H1 (cell line): Measurements from ENCODE around the gene TMUB1. TPM values are rescaled to one million over a fixed set of nuclear protein-coding genes. Genes with fewer than 3 reads are reported as not detected.

Experiments used
- CTCF ChIA-PET: fragments of 300-600 bp; sonication (Branson Sonifier 250); formaldehyde crosslinking; loops from one replicate; lab custom pipeline; 2021; ENCODE audit not compliant: partially characterized antibody; lab: Charles Lee
- POLR2A ChIA-PET: fragments of 300-600 bp; sonication (Branson Sonifier 250); formaldehyde crosslinking; loops from one replicate; lab custom pipeline; 2021; ENCODE audit warnings: inconsistent platforms; ENCODE audit not compliant: partially characterized antibody; lab: Charles Lee
- DNase-seq, 2 experiments: peaks; one replicate each; pipeline versions ENCODE4 v3.0.0 to v3.0.0-alpha.2; 2010 to 2022; ENCODE audit warnings: low spot score in 2 of 2, low read depth in 1 of 2, mixed read lengths in 1 of 2
- FAIRE-seq: peaks from 2 replicates; lab custom pipeline; 2011; peaks lifted over from hg19 to GRCh38; lab: Jason Lieb, UNC
- H2AFZ ChIP-seq: 2 replicates; pipeline ENCODE4 v1.8.1; 2012; ENCODE audit warnings: low read length, inconsistent platforms
- H2AK5ac ChIP-seq: 2 replicates; pipeline ENCODE4 v1.6.1; 2013; ENCODE audit warnings: low read depth, low read length
- H2BK120ac ChIP-seq: replicated peaks from 2 replicates; pipeline ENCODE3; 2013; ENCODE audit warnings: low read depth, low read length, inconsistent platforms
- H2BK12ac ChIP-seq: 2 replicates; pipeline ENCODE4 v1.6.1; 2013; ENCODE audit warnings: low read depth, low read length
- H2BK15ac ChIP-seq: 2 replicates; pipeline ENCODE4 v1.6.1; 2013; ENCODE audit warnings: low read length
- H2BK20ac ChIP-seq: 2 replicates; pipeline ENCODE4 v1.6.1; 2013; ENCODE audit warnings: low read length
- H2BK5ac ChIP-seq: 2 replicates; pipeline ENCODE4 v1.6.1; 2013; ENCODE audit warnings: low read depth, low read length
- H3K14ac ChIP-seq: 2 replicates; pipeline ENCODE4 v1.6.1; 2013; ENCODE audit warnings: inconsistent platforms; ENCODE audit not compliant: insufficient read length
- H3K18ac ChIP-seq: 2 replicates; pipeline ENCODE4 v1.6.1; 2013; ENCODE audit warnings: low read length; ENCODE audit errors: extremely low read depth
- H3K23ac ChIP-seq: 2 replicates; pipeline ENCODE4 v1.6.1; 2013; ENCODE audit warnings: inconsistent platforms; ENCODE audit not compliant: insufficient read length
- H3K23me2 ChIP-seq: 2 replicates; pipeline ENCODE4 v1.6.1; 2013; ENCODE audit warnings: low read depth, low read length
- H3K27ac ChIP-seq: 2 replicates; pipeline ENCODE4 v1.6.1; 2011; ENCODE audit warnings: low read depth, low read length, inconsistent platforms
- H3K27me3 ChIP-seq, 4 experiments: replicated peaks in 1 of 4; 1 replicate in 1 of 4; 2 replicates in 3 of 4; pipeline versions ENCODE4 v1.6.1 to v1.8.1; 2011 to 2013; ENCODE audit warnings: low read length in 3 of 4, mild to moderate bottlenecking in 3 of 4, inconsistent platforms in 2 of 4, mixed read lengths in 2 of 4, moderate library complexity in 1 of 4; ENCODE audit not compliant: control insufficient read depth in 3 of 4, insufficient read depth in 3 of 4; ENCODE audit errors: extremely low read depth in 1 of 4
- H3K36me3 ChIP-seq, 4 experiments: 2 replicates each; pipeline versions ENCODE4 v1.6.1 to v1.8.1; 2011 to 2013; ENCODE audit warnings: mild to moderate bottlenecking in 4 of 4, low read length in 3 of 4, moderate library complexity in 2 of 4, control low read depth in 1 of 4, inconsistent platforms in 1 of 4; ENCODE audit not compliant: insufficient read depth in 4 of 4, control insufficient read depth in 2 of 4
- H3K4ac ChIP-seq: replicated peaks from 2 replicates; pipeline ENCODE3; 2013; ENCODE audit warnings: low read length, low read depth, mixed read lengths, inconsistent platforms; ENCODE audit not compliant: insufficient read length
- H3K4me1 ChIP-seq, 4 experiments: replicated peaks in 1 of 4; 1 replicate in 1 of 4; 2 replicates in 3 of 4; pipeline versions ENCODE4 v1.6.1 to v1.8.1; 2011 to 2013; ENCODE audit warnings: low read length in 3 of 4, inconsistent platforms in 2 of 4, mixed read lengths in 1 of 4; ENCODE audit not compliant: insufficient read depth in 4 of 4, control insufficient read depth in 3 of 4
- H3K4me2 ChIP-seq, 2 experiments: 2 replicates each; pipeline versions ENCODE4 v1.6.1 to v1.8.1; 2011 to 2013; ENCODE audit warnings: low read depth in 2 of 2, low read length in 2 of 2, control low read depth in 1 of 2, inconsistent platforms in 1 of 2, mild to moderate bottlenecking in 1 of 2; ENCODE audit not compliant: insufficient read depth in 1 of 2
- H3K4me3 ChIP-seq, 4 experiments: fragments of 200-600, 300-600 bp in 1 of 4; sonication (generic), shearing (Covaris generic), sonication (Bioruptor Twin) in 1 of 4; 2 replicates each; pipeline versions ENCODE4 v1.5.1 to v1.8.1; 2011 to 2016; ENCODE audit warnings: low read length in 4 of 4, low read depth in 3 of 4, control low read depth in 2 of 4, inconsistent platforms in 2 of 4, mild to moderate bottlenecking in 2 of 4, mixed read lengths in 1 of 4, moderate library complexity in 1 of 4; ENCODE audit not compliant: insufficient read depth in 2 of 4; ENCODE audit errors: extremely low read depth in 1 of 4
- H3K56ac ChIP-seq: replicated peaks from 2 replicates; pipeline ENCODE3; 2013; ENCODE audit warnings: low read depth, mild to moderate bottlenecking, mixed read lengths, low read length, inconsistent platforms; ENCODE audit not compliant: insufficient read length
- H3K79me1 ChIP-seq: 2 replicates; pipeline ENCODE4 v1.6.1; 2013; ENCODE audit warnings: low read depth, low read length, control low read depth
- H3K79me2 ChIP-seq, 2 experiments: 2 replicates each; pipeline versions ENCODE4 v1.6.1 to v1.8.1; 2012 to 2013; ENCODE audit warnings: low read length in 2 of 2, mild to moderate bottlenecking in 2 of 2, inconsistent platforms in 1 of 2; ENCODE audit not compliant: insufficient read depth in 2 of 2, control insufficient read depth in 1 of 2
- H3K9ac ChIP-seq, 4 experiments: replicated peaks in 1 of 4; 1 replicate in 1 of 4; 2 replicates in 3 of 4; pipeline versions ENCODE4 v1.6.1 to v1.8.1; 2011 to 2013; ENCODE audit warnings: low read depth in 3 of 4, low read length in 3 of 4, control low read depth in 2 of 4, mild to moderate bottlenecking in 2 of 4, moderate library complexity in 2 of 4, inconsistent platforms in 1 of 4; ENCODE audit errors: extremely low read depth in 1 of 4
- H3K9me3 ChIP-seq, 2 experiments: 2 replicates each; pipeline versions ENCODE4 v1.6.1 to v1.8.1; 2012 to 2013; ENCODE audit warnings: mild to moderate bottlenecking in 2 of 2, moderate library complexity in 2 of 2, control low read depth in 1 of 2, inconsistent platforms in 1 of 2, low read depth in 1 of 2, low read length in 1 of 2, mixed read lengths in 1 of 2; ENCODE audit not compliant: insufficient read depth in 2 of 2
- H4K20me1 ChIP-seq, 2 experiments: replicated peaks in 1 of 2; 2 replicates each; pipeline versions ENCODE3 to v1.8.1; 2011 to 2013; ENCODE audit warnings: inconsistent platforms in 2 of 2, low read length in 2 of 2, mild to moderate bottlenecking in 1 of 2; ENCODE audit not compliant: insufficient read depth in 2 of 2, control insufficient read depth in 1 of 2
- H4K5ac ChIP-seq: 2 replicates; pipeline ENCODE4 v1.6.1; 2013; ENCODE audit warnings: low read length, low read depth, mixed read lengths, inconsistent platforms; ENCODE audit not compliant: insufficient read length
- H4K8ac ChIP-seq: 2 replicates; pipeline ENCODE4 v1.8.0; 2013; ENCODE audit warnings: mild to moderate bottlenecking, moderate library complexity, low read length, inconsistent platforms; ENCODE audit not compliant: insufficient read depth; ENCODE audit errors: extremely low read depth
- H4K91ac ChIP-seq: replicated peaks from 2 replicates; pipeline ENCODE3; 2013; ENCODE audit warnings: low read length, mixed read lengths, inconsistent platforms; ENCODE audit not compliant: insufficient read length
- ASH2L ChIP-seq: fragments of 200-600, 300-600 bp; sonication (generic); IDR thresholded peaks from one replicate; pipeline ENCODE4 v1.7.1; 2017; ENCODE audit warnings: low read length
- BACH1 ChIP-seq: IDR thresholded peaks from 2 replicates; pipeline ENCODE4 v1.6.1; 2012; ENCODE audit warnings: low read length, improper control_type of control experiment
- CBX5 ChIP-seq: fragments of 300-800, 300-1000 bp; sonication (generic); IDR thresholded peaks from 2 replicates; pipeline ENCODE4 v1.7.1; 2016; ENCODE audit warnings: antibody characterized with exemption, low read length, low read depth
- FOSL1 ChIP-seq: IDR thresholded peaks from 2 replicates; pipeline ENCODE4 v1.6.1; 2011; ENCODE audit warnings: mild to moderate bottlenecking, low read depth, low read length, moderate library complexity; ENCODE audit not compliant: insufficient read depth
- HDAC6 ChIP-seq: IDR thresholded peaks from one replicate; pipeline ENCODE4 v1.7.1; 2012; ENCODE audit warnings: low read depth, mild to moderate bottlenecking, inconsistent platforms, low read length, moderate library complexity
- MAFK ChIP-seq: IDR thresholded peaks from 2 replicates; pipeline ENCODE4 v1.6.1; 2012; ENCODE audit warnings: low read depth, mild to moderate bottlenecking, improper control_type of control experiment, low read length
- MAX ChIP-seq: IDR thresholded peaks from 2 replicates; pipeline ENCODE4 v1.6.1; 2012; ENCODE audit warnings: inconsistent platforms
- SIN3A ChIP-seq, 2 experiments: IDR thresholded peaks in 1 of 2; conservative IDR thresholded peaks in 1 of 2; 2 replicates each; pipeline ENCODE4 v1.6.1; 2011 to 2012; ENCODE audit warnings: low read length in 2 of 2, improper control_type of control experiment in 1 of 2, low read depth in 1 of 2, mild to moderate bottlenecking in 1 of 2
- SP2 ChIP-seq: IDR thresholded peaks from 2 replicates; pipeline ENCODE4 v1.6.1; 2012; ENCODE audit warnings: mild to moderate bottlenecking, low read length, inconsistent platforms
- SUZ12 ChIP-seq: fragments of 200-600 bp; sonication (generic); IDR thresholded peaks from 2 replicates; pipeline ENCODE4 v1.6.1; 2012; ENCODE audit warnings: mild to moderate bottlenecking, inconsistent platforms, low read length, moderate library complexity, mixed read lengths
- TEAD4 ChIP-seq: IDR thresholded peaks from 2 replicates; pipeline ENCODE4 v1.6.1; 2012; ENCODE audit warnings: low read depth, low read length, inconsistent platforms, mixed read lengths
- WGBS, 2 experiments: shearing (Covaris generic) in 1 of 2; methylation state at CpG; one replicate each; pipeline versions ENCODE4 v1.1.6 to v1.1.7; 2013 to 2015; ENCODE audit warnings: low lambda C conversion rate in 2 of 2, mixed read lengths in 2 of 2, inconsistent platforms in 1 of 2, low coverage in 1 of 2, missing lambda C conversion rate in 1 of 2; ENCODE audit not compliant: insufficient replicate concordance in 2 of 2, insufficient coverage in 1 of 2, insufficient read length in 1 of 2; ENCODE audit errors: extremely low coverage in 1 of 2, missing lambda C conversion rate in 1 of 2; 5-methylcytosine and 5-hydroxymethylcytosine counted together
- polyA plus RNA-seq, 7 experiments: library from polyadenylated mRNA; depleted of rRNA in 3 of 7; stranded (reverse) in 5 of 7; unstranded in 2 of 7; fragments of >200 nt in 5 of 7; fragments of 200-250 nt in 2 of 7; gene quantifications; 1 replicate in 5 of 7; 2 replicates in 1 of 7; 4 replicates in 1 of 7; pipeline versions ENCODE4 v1.2.1 to v1.2.3, GENCODE V29; 2011 to 2013; ENCODE audit warnings: missing spikeins in 2 of 7, mixed read lengths in 2 of 7
- total RNA-seq: library from RNA; stranded (reverse); fragmentation: NEBNext Ultra II Directional; extraction: Animal tissue kit (Norgen Biotek cat#: 25700); gene quantifications from 2 replicates; pipeline ENCODE4 v1.2.1, GENCODE V29; 2021

TMUB1 gene
- total and polyA plus RNA-seq, 2 of the 8 experiments (the other 6 are each of a cell fraction or from before 2014, with no cell fraction given): 41.4 to 56.2 TPM

DNA sequence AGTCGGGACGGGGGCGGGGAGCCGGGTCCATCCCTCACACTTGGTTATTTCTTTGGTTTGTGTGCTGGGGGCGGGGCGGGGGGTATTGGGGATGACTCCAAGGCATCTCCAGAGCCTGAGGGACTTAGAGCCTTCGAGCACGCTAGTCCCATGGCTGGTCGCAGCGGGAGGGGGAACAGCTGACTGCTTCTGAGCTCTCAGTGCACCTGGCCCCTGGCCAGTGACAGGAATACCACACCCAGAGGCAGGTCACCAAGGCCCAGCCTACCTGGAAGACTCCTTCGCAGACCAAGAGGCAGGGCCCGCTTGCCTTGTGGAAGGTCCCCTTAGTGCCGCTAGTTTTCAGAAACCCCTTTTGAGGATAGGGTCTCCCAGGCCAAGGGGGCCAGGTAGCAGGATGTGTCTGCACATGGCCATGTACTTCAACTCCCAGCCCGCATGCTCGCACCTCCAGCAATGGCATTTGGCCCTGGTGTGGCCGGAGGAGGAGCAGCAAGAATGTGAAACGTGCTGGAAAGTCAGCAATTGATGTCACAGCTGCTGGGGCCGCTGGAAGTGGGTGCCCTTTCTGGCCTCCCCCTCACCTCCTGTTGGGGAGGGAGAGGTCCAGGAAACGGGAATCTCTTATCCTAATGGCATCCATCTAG lies 43.3 kb upstream of the TMUB1 start:
- CTCF ChIA-PET: interaction anchor here (0.6 to 11.7 kb wide), 6 partner anchors 16 to 118 kb away, joined by 3 to 197 read pairs (median 10); no protein-coding TSS in a partner anchor
- no peak for FAIRE-seq

More for the DNA sequence above, 43.3 kb upstream of the TMUB1 start:
- peaks cover 0 to 13% (median 4%) of the 10 kb centered on the region in 4 experiments; a peak in 5 of 7 replicates for H3K27me3 ChIP-seq
- no peaks in the 10 kb centered on the region for H3K79me2 ChIP-seq
- no peak for DNase-seq
- H3K4me3 ChIP-seq: peak overlapping the region in 1 of 4 experiments; percentile 75; a peak in 6 of 8 replicates
- H3K56ac ChIP-seq: no peak overlapping the region
- no peak overlapping the region for H4K91ac ChIP-seq
- WGBS, 2 experiments: 61% methylated on average over 12 of the region's 19 CpGs; no CpG with 5 or more reads in 1 of the 2 experiments
- no peaks in the 10 kb centered on the region for H3K9me3 ChIP-seq
- H3K36me3 ChIP-seq: peaks cover 0 to 11% (median 0%) of the 10 kb centered on the region in 4 experiments; a peak in 2 of 8 replicates
- peak overlapping the region; percentile 41 for H3K4ac ChIP-seq
- 0 out of 2 replicates have a peak overlapping the region, but pooled peaks have one; percentile 61 for H2BK15ac ChIP-seq
- no peak overlapping the region for H2BK120ac ChIP-seq
- H3K18ac ChIP-seq: peak overlapping the region; percentile 4
- no peak overlapping the region for H2BK5ac ChIP-seq
- H3K79me1 ChIP-seq: no peaks in the 10 kb centered on the region
- POLR2A ChIA-PET: interaction anchor here (1.5 to 2.0 kb wide), 3 partner anchors 12 to 50 kb away, joined by 4 to 7 read pairs (median 6); no protein-coding TSS in a partner anchor
- TF ChIP-seq SP2 (no peak), BACH1 (no peak), CBX5 (no peak), FOSL1 (no peak), TEAD4 (no peak), HDAC6 (no peak), ASH2L (no peak), SUZ12 (no peak), MAFK (no peak), SIN3A (conservative IDR thresholded peaks at IDR 0.05 in 1 of 2, IDR thresholded peaks at IDR 0.05 in 1 of 2; ENCODE audit: low read depth in 1 of 2, low read length in 2 of 2) (peak; percentile 64 to 76; a peak in 2 of 4 replicates), MAX (peak; percentile 74; the same call in 1 of the 2 replicates)
- TF ChIP-seq, all 59 proteins: peak for 2
- Histone ChIP-seq H3K14ac (no peak overlapping the region), H2BK20ac (no peak overlapping the region), H3K27ac (no peak overlapping the region), H4K8ac (peak overlapping the region; percentile 6; the same call in 1 of the 2 replicates), H3K23ac (no peak overlapping the region), H4K20me1 (peaks cover 10 to 27% of the 10 kb centered on the region in 2 experiments), H2AK5ac (no peak overlapping the region), H3K4me2 (peak overlapping the region; percentile 47 to 92), H3K9ac (0 out of 7 replicates have a peak overlapping the region, but pooled peaks of 1 of the 4 experiments have one; percentile 8), H2BK12ac (no peak overlapping the region), H4K5ac (no peak overlapping the region), H3K4me1 (peaks cover 0 to 21% (median 7%) of the 10 kb centered on the region in 4 experiments; a peak in 6 of 7 replicates), H3K23me2 (peaks cover 5% of the 10 kb centered on the region; the same call in 1 of the 2 replicates), H2AFZ (no peak overlapping the region)
